Fibroblast of peridontal ligament (primary cell): ENCODE measurements around the gene PGA5.
"Not testable (repeated sequence)": the region's sequence is repeated elsewhere in the genome, so short reads cannot be mapped to it uniquely, and the experiment has no call there.

Experiments used
- DNase-seq: peaks from one replicate; pipeline ENCODE4 v3.0.0-alpha.2; 2010; ENCODE audit errors: extremely low read depth

Gene PGA5

DNA sequence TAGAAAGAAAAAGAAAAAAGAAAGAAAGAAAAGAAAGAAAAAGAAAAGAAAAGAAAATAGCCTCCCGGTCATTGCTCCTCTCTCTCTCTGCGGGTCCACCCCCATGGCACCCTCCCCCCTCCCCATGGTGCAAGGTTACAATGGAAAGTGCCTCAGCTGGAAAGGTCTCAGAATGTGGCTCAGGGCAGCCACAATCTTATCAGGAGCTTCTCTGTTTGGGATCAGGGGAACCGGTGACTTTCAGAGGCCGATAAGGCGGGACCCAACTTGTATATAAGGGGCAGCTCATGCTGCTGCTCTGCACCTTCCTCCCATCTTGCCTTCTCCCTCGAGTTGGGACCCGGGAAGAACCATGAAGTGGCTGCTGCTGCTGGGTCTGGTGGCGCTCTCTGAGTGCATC lies at the start of gene PGA5:
PGA5 (plus strand) TSS at position 301 of the 400 bp plus-strand sequence; CDS start at position 353, 52 bp downstream.
- DNase-seq, result not testable (repeated sequence)

DNA sequence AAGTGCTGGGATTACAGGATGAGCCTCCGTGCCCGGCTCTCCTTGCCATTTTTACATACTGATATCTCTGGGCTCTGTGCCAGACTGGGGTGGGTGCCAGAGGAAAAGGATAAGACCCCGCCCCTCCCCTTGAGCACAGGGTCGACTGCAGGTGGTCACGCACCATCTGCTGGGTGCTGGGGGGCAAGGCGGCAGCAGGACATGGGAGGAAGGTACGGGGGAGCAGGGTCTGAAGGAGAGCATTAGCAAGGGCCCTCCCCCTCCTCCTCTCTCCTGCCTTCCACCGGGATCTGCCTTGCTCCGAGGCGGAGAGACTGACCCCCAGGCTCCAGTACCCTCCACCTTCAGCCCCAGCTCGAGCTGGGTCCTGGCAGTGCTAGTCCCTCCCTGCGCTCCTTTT lies 47.4 kb upstream of the PGA5 start:
- DNase-seq, result no peak

DNA sequence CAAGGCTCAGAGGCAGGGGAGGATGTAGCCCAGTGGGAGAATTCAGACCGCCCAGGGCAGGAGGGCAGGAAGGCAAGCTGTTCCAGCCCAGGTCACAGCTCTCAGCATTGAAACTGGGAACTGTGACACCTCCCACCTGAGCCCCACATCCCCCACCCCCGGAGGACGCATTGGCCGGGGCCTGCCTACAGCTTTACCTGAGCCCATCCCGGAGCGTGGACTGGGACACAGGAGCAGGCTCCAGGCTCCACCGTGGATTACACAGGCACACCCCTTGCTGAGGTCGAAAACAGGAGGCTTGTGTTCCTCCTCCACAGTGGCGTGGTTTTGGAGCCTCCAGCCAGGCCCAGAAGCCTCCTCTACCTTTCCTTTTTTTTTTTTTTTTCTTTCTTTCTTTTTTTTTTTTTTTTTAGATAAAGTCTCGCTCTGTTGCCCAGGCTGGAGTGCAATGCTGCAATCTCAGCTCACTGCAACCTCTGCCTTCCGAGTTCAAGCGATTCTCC lies 46.8 kb upstream of the PGA5 start:
- DNase-seq, result no peak

DNA sequence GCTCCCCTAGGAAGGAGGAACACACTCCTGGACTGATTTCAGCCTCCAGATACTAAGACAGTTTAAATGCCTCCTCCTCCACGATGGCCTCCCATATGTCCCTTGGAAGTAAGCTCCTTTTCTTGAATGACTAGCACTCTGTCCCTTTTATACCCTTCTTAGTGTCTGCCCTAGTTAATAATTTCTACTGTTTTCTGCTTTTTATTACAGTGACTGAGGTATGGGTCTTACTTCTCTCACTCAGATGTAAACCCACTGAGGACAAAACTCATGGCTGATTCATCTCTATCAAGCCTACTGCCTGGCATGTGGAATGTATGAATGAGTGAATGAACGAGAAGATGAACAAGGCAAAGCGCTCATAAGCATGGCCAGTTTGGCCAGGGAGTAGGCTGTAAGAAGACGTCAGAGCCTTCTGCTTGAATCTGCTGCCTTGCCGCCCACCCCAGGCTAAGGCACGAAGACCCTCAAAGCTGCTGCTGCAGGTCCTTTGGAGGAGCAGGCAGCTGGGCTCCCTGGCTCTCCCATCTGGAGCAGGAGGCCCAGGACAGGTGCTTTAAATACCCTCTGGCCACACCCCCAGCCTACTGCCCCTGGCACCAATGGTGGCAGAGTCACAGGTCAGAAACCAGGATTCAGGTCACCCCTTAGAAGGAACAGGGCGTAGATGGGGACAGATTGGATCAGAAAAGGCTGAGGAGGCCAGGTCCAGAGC lies 45.8 kb upstream of the PGA5 start:
- DNase-seq, result no peak

DNA sequence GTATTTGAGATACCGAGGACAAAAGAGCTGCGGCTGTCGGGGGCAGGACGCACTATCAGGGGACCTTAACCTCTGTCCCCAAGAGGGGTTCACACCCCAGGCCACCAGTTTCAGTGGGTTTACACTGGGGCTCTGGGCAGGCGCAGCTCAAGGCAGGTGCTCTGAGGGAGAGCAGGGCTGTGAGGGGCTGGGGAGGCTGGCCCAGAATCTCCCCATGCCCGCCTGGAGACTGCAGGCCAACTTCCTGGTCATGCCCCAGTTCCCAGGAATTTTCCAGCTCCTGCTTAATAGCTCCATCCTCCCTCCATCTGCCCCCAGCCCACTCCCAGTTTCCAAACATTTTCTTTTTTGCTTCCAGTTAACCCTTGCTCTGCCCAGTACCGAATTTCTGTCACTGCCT lies 45.3 kb upstream of the PGA5 start:
- no peak for DNase-seq

DNA sequence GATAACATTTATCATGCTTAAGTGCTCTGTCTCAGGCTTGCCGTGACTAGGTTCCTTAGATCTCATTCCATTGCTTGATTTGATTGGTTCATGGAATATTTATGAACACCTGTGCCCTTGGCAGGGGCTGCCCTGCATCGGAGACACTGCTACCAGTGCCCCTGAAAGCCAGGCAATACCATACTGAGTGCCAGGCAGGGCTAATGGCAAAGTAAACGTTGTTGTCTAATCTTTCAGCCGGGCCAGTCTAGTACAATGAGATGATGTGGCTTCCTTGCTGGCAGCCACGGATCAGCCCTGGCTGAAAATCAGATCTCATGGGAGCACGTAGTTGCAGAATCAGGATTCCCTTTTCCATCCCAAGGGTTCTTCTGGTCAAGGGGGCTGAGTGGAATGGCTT lies 42.6 kb upstream of the PGA5 start:
- DNase-seq, result no peak

DNA sequence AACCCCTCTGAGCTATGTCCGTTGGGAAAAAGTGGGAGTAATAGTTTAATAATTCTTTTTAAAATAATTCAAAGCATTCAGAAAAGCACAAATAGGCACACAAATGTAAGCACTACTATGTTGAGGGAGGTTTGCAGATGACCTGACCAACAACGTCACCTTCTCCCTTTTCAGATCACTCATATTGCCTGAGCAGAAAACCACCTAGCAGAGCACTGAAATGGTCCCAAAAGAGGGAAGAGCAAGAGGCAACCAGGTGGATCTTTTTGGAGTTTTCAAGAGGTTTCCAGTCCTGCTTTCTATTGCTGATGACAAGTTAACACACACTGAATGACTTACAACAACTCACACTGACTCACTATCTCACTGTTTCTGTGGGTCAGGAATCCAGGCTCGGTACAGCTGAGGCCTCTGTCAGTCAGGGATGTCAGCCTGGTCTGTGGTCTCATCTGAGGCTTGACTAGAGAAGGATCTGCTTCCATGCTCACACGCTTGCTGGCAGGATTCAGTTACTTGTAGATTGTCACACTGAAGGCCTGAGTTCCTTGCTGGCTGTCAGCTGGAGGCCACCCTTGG lies 41.9 kb upstream of the PGA5 start:
- no peak for DNase-seq

DNA sequence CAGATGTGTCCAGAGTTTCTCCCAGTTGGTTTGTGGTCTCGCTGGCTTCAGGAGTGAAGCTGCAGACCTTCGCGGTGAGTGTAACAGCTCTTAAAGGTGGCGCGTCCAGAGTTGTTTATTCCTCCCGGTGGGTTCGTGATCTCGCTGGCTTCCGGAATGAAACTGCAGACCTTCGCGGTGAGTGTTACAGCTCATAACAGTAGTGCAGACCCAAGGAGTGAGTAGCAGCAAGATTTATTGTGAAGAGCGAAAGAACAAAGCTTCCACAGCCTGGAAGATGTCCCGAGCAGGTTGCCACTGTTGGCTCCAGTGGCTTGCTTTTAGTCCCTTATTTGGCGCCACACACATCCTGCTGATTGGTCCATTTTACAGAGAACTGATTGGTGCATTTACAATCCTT lies 39.5 kb upstream of the PGA5 start:
- DNase-seq, result no peak

DNA sequence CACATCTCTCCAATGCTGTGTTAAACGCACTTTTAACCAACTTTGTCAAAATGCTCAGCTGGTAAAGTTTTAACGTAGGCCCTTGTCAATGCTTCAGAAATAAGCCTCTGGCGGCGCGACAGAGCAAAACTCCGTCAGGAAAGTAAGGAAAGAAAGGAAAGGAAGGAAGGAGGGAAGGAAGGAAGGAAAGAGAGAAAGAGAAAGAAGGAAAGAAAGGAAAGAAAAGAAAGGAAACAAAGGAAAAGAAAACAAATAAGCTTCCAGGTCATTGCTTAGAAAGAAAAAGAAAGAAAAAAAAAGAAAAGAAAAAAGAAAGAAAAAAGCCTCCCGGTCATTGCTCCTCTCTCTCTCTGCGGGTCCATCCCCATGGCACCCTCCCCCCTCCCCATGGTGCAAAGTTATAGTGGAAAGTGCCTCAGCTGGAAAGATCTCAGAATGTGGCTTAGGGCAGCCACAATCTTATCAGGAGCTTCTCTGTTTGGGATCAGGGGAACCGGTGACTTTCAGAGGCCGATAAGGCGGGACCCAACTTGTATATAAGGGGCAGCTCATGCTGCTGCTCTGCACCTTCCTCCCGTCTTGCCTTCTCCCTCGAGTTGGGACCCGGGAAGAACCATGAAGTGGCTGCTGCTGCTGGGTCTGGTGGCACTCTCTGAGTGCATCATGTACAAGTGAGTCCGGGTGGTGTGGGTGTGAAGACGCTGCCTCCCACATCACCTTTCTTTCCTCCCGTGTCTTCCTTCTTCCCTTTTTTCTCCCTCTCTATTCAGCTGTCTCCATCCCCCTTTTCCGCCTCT lies 37.8 kb upstream of the PGA5 start, which contains the start of gene PGA3:
PGA3 (plus strand) TSS at position 566 of the 797 bp plus-strand sequence; CDS start at position 616, 50 bp downstream.
- not testable (repeated sequence) for DNase-seq

DNA sequence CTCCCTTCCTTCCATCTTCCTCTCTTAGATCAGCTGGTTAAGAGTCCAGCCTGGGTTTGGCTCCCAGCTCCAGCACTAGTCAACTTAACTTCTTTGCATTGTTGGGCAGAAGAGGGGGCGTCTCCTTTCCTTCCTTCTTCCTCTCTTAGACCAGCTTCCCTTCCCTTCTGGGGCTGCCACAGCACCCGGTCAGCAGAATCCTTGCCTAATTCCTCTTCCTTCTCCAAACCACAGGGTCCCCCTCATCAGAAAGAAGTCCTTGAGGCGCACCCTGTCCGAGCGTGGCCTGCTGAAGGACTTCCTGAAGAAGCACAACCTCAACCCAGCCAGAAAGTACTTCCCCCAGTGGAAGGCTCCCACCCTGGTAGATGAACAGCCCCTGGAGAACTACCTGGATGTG lies 37.1 kb upstream of the PGA5 start:
- DNase-seq, result not testable (repeated sequence)

DNA sequence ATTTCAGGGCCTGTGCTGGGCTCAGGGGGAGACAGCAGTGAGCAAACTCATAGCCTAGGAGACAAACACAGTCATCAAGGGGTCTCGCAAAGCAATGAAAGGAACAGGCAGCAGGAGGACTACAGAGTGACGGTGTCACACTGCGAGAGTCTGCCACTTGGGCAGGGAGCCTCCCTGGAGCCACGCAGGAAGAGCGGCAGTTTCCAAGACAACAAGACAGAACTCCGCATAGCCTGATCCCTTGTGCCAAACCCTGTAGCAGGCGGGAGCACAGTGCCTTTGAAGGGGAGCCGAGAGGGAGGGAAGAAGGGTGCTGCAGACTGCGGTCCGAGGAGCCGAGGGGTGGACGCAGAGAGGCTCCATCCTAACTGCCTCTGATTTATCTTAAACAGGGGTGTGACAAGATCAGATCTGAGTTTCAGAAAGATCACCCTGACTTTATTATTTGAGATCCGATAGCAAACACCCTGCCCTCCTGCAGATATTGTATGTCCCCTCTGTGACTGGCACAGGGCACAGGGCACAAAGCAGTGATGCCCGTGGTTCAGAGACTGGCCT lies 36.4 kb upstream of the PGA5 start:
- not testable (repeated sequence) for DNase-seq

DNA sequence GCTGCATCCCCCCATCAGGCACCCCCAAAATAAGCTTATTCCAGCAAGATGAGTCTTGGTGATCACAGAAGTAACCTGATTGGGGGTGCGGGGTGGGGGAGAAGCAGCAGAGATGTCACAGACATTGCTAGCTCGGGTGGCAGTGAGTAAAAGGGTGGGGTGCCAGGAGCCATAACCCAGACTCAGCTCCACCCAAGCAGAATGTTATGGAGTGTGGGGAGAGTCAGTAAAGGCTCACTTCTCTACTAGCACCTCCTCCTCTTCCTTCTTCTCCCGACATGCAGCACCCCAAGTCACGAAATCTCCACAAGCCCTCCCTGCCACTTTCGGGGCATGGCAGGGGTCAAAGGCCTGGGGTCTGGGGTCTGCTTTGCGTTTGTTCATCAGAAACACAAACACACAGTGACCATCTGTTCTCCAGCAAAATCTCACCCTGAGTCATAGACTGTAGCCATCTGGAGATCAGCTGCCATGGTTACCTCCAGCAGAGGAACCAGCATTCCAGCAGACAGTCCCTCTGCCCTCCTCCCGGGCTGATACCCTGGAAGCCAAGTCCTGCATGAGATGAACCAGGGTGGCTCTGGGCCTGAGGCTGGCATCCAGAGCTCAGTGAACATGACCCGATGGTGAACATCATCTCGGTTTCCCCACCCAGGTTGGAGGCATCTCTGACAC lies 33.2 kb upstream of the PGA5 start:
- not testable (repeated sequence) for DNase-seq

DNA sequence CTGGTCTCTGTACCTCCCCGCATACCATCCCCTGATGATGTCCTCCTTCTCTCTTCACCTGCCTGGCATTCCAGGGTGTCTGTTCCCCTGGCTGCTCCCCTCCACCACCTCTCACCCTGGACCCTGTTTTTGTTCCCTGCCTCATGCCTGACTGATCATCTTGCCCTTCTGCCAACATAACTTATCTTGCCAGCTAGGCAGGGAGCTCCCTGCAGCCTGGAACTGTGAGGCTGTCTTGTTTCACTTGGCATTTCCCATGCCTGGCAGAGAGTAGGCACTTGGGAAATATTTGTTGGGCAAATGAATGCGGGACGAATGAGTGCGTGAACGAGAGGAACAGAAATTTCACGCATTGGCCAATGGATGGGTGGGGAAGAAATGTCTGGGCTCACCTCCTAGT lies 30.3 kb upstream of the PGA5 start:
- not testable (repeated sequence) for DNase-seq

DNA sequence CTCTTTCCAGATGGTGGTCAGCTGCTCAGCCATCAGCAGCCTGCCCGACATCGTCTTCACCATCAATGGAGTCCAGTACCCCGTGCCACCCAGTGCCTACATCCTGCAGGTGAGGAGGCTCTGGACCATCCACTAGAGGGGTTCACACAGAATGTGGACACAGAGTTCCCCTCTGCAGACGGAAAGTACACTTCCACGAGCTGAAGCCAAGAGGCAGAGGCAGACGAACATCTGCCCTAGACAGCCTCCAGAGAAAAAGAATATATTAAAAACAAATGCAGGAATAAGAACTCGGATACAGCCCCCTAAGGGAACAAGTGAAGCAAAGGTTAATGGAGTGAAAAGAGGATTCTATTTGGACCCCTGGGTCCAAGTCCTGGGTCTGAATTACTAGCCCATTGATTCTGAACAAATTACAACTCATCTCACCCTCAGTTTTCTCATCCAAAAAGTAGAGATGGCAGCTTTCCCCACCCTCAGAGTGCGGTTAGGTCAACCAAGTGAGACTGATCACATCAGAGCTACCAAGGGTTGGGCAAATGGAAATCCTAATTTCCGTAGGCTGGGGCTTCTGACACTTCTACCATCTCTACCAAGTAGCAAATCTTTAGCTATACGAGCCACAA lies 29.5 kb upstream of the PGA5 start:
- not testable (repeated sequence) for DNase-seq

DNA sequence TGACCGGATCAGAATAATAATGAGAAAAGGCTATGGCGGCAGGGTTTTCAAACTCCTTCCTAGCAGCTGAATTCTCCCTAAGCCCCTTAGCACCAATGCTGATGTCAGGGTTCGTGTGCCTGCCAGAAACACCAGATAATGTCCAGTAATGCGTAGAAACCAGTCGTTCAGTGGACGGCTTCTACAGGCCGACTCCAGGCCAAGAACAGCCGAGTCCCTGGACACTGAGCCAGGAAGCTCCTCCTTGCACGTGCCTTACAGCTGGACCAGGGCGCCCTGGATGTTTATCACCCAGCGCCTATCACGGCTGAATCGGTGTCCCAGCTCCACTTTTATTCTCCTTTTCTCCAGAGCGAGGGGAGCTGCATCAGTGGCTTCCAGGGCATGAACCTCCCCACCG lies 28.8 kb upstream of the PGA5 start:
- not testable (repeated sequence) for DNase-seq

DNA sequence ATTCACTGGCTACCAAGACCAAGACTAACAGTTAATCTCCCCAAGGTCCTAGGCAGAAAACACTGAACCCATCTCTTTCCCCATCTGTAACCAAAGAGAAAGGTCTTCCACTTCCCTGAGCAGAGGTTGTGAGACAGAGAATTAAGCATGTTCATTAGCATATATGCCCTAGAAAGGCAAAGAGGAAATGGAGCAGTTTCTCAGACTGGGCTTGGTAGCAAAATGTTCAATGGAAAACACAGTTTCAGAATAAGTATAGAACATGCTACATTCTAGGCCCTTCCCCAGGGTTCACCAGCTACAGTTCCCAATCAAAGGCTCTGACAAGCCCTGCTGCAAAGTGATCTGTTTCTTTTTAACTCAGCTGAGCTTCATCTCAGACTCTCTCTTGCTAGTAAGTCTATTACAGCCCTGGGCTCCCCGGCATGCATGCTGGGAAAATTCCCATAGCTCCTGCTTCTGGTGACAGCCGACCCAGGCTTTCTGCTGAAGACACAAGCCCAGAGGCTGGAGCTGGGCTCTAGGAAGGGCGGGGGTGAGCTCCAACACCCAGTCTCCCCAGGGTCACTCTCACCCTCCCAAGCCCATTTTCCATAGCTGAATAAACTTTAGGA lies 27.2 kb upstream of the PGA5 start:
- DNase-seq, result not testable (repeated sequence)

DNA sequence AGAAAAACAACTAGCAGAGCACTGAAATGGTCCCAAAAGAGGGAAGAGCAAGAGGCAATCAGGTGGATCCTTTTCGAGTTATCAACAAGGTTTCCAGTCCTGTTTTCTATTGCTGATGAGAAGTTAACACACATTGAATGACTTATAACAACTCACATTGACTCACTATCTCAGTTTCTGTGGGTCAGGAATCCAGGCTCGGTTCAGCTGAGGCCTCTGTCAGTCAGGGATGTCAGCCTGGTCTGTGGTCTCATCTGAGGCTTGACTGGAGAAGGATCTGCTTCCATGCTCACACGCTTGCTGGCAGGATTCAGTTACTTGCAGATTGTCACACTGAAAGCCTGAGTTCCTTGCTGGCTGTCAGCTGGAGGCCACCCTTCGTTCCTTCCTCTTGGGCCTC lies 22.7 kb upstream of the PGA5 start:
- DNase-seq, result not testable (repeated sequence)

DNA sequence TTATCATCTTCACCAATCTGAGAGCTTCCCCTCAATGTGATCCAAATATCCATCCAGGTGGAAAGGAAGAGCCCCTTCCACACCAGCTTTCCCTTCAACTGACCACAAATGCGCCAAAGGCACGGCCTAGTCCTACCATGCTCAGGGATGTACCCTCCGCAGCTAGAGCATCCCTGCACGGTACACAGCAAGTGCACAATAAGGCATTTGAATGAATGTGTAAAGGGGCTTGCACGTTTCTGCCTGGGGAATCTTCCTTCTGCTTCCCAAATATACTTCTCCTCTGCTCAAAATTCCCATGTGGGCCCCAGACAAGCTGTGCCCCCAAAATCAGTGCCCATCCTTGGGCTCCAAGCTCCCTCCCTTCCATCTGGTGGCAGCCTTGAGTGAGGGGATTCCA lies 22.0 kb upstream of the PGA5 start:
- DNase-seq, result not testable (repeated sequence)

DNA sequence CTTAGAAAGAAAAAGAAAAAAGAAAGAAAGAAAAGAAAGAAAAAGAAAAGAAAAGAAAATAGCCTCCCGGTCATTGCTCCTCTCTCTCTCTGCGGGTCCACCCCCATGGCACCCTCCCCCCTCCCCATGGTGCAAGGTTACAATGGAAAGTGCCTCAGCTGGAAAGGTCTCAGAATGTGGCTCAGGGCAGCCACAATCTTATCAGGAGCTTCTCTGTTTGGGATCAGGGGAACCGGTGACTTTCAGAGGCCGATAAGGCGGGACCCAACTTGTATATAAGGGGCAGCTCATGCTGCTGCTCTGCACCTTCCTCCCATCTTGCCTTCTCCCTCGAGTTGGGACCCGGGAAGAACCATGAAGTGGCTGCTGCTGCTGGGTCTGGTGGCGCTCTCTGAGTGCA lies 18.9 kb upstream of the PGA5 start, which contains the start of gene PGA4:
PGA4 (plus strand) TSS at position 301 of the 400 bp plus-strand sequence; CDS start at position 355, 54 bp downstream.
- DNase-seq, result not testable (repeated sequence)

DNA sequence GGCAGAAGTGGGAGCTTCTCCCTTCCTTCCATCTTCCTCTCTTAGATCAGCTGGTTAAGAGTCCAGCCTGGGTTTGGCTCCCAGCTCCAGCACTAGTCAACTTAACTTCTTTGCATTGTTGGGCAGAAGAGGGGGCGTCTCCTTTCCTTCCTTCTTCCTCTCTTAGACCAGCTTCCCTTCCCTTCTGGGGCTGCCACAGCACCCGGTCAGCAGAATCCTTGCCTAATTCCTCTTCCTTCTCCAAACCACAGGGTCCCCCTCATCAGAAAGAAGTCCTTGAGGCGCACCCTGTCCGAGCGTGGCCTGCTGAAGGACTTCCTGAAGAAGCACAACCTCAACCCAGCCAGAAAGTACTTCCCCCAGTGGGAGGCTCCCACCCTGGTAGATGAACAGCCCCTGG lies 18.3 kb upstream of the PGA5 start:
- DNase-seq, result not testable (repeated sequence)
